GM18868 (cell line): ENCODE data around the gene SF3B3.
"Not testable (repeated sequence)": the region's sequence is repeated elsewhere in the genome, so short reads cannot be mapped to it uniquely, and the experiment has no call there.

Experiments used
- ATAC-seq: cut with Tn5 transposase; IDR thresholded peaks from one replicate; pipeline ENCODE4 v1.9.1; 2021; ENCODE audit warnings: mild to moderate bottlenecking, moderate library complexity; ENCODE audit not compliant: unreplicated experiment

SF3B3 gene

DNA sequence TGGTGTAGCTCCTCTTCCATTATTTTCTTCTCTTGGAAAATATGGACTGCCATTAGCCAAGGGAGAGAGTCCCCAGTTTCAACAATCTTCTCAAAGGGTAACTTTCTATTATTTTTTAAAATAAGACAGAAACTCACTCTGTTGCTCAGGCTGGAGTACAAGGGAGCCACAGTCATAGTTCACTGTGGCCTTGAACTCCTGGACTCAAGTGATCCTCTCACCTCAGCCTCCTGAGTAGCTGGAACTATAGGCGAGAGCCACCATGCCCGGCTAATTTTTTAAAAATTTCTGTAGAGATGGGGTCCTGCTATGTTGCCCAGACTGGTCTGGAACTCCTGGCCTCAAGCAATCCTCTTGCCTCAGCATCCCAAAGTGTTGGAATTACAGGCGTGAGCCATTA, 13.4 kb upstream of the SF3B3 start:
- ATAC-seq, result no peak

DNA sequence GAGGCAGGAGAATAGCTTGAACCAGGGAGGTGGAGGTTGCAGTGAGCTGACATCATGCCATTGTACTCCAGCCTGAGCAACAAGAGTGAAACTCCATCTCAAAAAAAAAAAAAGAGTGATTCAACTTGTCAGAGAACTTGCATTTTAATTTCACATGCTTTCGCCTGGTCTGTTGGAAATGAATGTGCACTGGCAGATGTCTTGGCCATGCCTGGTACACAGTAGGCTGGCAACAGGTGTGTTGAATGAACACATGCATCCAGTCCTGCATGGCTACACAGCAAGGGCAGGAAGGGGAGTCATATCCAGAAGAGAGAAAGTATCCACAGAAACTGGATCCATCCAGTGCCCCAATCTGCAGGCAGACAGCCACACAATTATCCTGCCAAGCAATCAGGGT, 11.8 kb upstream of the SF3B3 start:
- no peak for ATAC-seq

DNA sequence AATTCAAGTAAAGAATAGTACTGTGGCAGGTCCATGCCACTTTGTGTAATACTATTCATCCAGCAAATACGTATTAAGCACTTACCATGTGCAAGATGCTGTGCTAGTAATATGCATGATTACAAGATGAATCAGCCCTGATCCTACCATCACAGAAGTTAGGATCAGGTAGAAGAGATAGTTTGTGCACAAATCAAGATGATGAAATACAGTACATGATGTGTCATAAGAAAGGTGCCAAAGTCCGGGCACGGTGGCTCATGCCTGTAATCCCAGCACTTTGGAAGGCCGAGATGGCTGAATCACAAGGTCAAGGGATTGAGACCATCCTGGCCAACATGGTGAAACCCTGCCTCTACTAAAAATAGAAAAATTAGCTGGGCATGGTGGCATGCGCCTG, 11.2 kb upstream of the SF3B3 start:
- no peak for ATAC-seq

DNA sequence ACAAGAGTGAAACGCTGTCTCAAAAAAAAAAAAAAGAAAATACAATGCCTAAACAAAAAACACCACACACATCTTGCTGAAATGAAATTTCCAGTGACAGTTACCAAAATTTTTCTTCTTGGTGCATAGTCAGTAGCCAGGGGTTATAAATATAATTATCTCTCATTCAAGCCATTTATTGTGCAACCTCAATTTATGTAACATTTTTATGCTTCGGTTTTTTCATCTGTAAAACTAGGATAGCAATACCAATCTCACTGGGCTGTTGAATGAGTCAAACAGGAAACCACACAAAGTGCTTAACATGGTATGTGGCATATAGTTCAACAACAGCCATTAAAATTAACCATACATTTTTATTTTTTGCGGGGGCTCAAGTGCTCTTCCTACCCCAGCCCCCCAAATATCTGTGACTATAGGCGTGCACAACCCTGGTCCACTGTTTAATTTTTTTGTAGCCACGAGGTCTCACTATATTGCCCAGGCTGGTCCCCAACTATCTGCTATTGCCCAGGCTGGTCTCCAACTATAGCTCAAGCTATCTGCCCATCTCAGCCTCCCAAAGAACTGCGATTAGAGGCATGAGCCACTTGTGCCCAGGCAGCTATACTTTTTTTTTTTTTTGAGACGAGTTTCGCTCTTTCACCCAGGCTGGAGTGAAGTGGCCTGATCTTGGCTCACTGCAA, 2.9 kb upstream of the SF3B3 start:
- no peak for ATAC-seq

DNA sequence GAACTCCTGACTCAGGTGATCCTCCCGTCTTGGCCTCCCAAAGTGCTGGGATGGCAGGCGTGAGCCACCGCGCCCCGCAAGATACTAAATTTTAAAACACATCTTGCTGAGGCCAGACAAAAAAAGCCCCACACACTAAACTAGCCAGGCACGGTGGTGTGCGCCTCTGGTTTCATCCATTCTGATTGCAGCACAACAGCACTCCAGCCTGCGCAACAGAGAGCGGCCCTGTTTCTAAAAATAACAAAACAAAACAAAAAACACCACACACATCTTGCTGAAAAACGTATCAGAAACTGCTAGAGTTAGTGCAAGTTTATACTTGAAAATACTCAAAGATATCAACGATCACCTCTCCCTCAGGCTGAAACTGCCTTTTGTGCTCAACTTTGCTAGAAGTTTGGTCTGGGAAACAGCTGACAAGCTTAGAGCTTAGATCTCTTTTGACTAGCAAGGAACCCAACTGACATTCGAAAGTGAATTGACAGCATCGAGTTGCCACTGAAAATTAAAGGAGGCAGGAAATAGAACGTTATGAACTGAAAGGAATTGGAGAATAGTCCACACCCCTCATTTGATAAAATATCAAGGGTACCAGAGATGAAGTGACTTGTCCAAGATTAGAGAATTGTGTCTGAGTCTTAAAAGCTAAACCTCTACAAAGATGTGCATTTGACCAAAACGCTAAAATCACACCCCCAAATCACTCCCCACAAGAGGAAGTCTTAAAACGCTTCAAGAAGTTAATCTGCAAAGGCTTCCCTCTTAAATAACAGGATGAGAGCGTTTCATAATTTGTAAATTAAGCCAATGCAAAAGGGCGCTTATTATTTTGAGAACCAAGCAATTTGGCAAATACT, 1.2 kb upstream of the SF3B3 start:
- no peak for ATAC-seq

DNA sequence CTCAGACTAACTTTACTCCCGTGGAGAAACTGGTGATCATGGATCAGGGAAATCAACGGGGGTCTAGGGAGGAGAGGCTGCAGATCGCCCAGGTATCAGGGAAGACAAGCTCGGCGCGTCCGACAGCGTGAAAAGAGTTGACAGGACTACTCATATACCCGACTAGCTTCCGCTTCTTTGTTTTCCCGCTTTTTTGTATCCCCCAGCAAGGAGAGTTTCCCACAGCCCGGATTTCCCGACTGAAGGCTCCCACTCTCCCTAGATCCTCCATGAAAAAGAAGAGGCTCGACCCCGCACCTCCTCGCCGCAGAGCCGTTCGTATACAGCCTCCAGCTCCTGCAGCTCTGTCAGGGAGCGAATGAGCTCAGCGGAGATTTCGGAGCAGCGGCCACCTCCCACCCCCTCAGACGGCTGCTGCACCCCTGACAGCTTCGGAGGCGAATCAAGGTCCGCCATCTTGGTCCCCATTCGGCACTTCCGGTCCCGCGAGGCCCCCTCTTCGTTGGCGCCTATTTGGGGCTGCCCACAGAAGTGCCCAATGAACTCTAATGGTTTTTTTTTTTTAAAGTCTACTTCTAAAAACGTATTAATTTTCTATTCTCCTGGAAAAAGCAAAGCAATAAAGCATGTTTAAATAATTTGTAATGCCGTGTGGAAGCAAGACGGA, 407 bp upstream of the SF3B3 start, which contains the start of gene COG4:
COG4 (minus strand) TSS at position 479 of the 667 bp plus-strand sequence; CDS start at position 468, 11 bp downstream.
- ATAC-seq, result peak; percentile 65

DNA sequence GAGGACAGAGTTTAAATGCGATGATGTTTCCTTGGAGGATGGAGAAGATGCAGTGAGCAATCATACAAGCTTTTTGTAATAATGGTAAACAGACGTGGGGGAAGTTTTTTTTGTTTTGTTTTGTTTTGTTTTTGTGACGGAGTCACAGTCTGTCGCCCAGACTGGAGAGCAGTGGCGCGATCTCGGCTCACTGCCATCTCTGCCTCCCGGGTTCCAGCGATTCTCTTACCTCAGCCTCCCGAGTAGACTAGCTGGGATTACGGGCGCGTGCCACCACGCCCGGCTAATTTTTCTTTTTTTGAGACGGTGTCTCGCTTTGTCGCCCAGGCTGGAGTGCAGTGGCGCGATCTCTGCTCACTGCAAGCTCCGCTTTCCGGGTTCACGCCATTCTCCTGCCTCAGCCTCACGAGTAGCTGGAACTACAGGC, 796 bp downstream of the SF3B3 start:
- not testable (repeated sequence) for ATAC-seq

DNA sequence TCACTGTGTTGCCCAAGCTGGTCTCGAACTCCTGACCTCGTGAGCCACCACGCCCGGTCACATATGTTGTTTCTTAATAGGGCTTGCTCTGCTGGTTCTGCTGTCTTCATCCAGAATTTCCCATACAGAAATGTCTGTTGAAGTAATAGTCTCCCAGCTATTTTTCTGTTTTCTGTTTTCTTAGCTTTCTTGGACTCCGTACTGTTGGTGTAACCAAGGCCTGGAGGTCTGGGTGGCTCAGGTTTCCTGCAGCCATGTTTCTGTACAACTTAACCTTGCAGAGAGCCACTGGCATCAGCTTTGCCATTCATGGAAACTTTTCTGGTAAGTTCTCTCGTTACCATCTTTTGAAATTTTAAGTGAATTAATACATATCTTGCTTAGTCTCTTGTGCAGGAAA, 2.8 kb downstream of the SF3B3 start:
- ATAC-seq, result no peak

DNA sequence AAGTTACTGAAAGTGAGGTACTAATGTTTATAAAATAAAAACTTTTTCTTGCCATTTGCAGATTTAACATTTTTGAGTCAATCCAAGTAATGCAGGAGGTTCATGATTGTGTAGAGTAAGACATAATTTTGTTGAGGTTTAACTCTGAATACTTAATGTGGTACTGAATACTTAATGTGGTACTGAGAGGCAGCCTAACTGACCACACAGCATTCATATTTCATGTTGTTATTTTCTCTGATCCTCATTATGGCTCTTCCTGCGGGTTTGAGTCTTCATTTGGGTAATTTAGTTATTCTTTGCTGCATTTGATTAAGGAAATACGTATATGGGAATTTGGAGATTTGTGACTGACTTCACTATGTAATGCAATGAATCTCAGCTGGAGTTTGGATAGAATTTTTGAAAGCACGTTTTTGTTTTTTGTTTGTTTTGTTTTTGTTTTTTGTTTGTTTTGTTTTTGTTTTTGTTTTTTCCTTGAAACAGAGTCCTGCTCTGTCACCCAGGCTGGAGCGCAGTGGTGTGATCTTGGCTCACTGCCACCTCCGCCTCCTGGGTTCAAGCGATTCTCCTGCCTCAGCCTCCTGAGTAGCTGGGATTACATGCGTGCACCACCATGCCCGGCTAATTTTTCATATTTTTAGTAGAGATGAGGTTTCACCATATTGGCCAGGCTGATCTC, 3.8 kb downstream of the SF3B3 start:
- ATAC-seq, result no peak

DNA sequence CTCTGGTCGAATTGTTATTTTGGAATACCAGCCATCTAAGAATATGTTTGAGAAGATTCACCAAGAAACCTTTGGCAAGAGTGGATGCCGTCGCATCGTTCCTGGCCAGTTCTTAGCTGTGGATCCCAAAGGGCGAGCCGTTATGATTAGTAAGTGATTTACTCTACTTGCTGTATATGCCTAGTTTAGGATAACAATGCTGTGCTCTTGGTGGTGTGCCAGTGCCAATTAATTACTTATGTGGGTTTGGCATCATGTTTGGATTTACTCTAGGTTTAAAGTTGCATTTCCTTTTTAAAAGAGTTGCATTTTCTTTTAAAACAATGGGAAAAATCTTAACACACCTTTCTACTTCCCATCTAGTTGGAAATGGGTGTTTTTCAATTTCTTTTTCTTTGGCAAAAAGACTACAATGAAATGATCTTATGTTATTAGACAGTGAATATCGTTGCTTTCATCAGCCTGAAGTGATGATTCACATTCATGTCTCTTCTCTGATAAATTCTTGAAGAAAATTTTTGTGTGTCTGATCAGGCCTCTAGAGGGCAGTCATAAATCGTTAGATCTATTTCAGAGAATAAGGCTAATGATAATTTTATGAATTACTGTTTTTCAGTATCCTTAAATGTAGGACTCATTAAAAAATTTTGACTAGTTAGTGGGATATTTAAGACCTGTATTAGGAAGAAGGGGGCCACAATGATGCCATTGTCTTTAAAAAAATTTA, 5.6 kb downstream of the SF3B3 start:
- ATAC-seq, result no peak

DNA sequence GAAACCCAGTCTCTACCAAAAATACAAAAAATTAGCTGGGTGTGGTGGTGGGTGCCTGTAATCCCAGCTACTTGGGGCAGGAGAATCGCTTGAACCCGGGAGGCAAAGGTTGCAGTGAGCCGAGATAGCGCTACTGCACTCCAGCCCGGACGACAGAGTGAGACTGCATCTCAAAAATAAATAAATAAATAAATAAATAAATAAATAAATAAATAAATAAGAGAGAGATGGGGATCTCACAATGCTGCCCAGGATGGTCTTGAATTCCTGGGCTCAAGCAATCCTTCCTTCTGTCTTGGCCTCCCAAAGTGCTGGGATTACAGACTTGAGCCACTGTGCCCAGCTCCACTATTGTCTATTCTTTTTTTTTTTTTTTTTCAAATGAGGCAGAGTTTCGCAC, 6.3 kb downstream of the SF3B3 start:
- not testable (repeated sequence) for ATAC-seq

DNA sequence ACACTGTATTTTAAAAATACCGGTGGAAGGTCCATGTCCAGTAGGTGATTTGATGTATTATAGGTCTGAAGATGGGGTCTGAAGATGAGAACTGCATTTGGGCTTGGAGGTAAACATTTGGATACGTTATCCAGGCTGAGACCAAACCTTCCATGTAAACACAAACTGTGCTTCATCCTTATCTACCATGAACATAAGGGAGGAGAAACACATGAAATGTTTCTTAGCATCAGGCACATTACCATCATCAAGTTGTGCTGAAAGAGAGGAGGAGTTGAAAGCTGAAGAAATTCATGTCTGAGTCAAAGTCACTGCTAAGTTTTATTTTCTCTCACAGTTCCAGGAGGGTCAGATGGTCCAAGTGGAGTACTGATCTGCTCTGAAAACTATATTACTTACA, 11.4 kb downstream of the SF3B3 start:
- ATAC-seq, result no peak

DNA sequence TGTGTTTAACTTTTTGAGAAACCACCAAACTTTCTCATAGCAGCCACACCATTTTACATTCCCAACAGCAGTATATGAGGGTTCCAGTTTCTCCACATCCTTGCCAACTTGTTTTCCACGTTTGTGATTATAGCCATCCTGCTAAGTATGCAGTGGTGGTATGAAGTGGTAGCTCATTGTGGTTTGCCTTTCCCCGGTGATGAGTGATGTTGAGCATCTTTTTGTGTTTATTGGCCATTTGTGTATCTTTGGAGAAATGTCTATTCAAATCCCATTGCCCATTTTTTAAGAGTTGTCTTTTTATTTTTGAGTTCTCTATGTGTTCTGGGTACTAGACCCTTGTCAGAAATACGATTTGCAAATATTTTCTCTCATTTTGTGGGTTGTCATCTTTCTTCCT, 17.4 kb downstream of the SF3B3 start:
- ATAC-seq, result no peak

DNA sequence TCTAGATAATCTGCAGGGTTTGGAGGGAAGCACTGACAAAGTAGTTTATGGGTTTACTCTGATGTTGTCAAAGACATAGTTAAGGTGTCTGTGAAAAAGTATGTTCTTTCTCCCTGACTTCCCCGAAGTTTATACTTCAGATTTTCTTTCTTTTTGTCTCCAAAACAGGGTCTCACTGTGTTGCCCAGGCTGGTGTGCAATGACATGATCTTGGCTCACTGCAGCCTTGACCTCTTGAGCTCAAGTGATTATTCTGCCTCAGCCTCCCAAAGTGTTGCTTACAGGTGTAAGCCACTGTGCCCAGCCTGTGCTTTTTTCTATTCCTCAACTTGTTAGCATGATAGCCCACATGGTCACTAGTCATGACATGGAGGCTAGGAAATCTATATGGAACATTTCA, 20.9 kb downstream of the SF3B3 start:
- ATAC-seq, result no peak

DNA sequence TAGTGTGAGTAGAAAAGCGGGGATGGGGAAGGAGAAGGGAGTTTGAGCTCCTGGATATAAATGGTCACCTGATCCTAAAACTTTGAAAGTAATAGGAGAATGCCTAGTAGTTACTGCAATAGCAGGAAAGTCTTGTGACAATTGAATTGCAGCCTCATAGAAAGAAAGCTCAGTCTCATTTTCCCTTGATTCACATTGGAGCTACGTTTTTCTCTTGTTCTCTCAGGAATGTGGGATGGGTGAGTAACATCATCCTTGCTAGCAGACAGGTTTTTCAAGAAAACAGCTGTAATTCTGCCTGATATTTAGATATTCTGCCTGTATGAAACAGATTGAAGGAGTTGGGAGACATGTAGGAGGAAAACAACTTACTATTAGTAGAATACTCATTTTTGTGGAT, 25.3 kb downstream of the SF3B3 start:
- ATAC-seq, result no peak

DNA sequence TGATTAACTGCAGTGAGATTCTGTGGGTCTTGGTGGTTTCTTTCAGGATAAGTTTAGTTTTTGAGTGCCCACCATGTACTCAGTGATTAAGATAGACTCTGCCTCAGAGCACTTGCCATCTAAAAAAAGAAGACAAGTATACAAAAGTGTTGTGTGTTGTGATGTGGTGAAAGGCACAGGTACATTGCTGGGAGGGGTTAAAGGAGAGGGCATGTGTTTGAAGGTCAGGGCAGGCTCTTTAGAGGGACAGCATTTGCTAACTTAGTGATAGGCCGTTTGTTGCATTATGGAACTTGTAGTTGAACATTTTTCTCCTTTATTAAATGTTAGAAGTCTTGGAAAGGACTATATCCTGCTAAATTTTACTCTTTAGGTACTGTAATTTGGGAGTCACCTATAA, 26.5 kb downstream of the SF3B3 start:
- no peak for ATAC-seq

DNA sequence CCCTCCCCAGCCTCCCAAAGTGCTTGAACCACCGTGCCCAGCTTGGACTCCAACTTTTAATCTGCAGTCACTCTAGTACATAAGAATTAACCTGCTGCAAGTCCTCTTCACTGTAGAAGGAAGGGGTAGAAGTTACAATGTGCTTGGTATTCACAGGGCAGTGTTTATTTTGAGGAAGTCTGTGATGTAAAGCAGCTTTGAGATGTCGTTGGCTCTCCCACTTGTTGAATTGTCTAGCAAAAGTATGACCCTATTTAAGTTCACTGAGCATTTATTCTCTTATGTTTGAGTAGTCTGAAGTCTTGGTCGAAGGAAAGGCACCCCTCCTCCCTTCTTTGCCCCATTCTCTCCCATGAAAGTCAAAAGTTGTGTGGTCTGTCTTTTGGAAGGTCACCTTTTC, 28.2 kb downstream of the SF3B3 start:
- ATAC-seq, result no peak

DNA sequence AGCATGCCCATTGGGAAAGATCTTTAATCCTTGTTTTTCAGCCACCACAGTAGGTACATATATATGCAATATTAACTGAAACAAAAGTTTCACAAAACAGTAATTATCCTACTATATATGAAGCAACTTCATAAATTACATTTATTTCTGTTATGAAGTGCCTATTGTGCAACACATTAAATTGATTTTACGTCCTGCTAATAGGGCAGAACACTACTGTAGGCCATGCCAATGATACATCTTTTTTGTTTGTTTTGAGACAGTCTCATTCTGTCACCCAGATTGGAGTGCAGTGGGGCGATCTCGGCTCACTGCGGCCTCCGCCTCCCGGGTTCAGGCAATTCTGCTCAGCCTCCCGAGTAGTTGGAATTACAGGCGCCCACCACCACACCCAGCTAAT, 29.1 kb downstream of the SF3B3 start:
- ATAC-seq, result no peak

DNA sequence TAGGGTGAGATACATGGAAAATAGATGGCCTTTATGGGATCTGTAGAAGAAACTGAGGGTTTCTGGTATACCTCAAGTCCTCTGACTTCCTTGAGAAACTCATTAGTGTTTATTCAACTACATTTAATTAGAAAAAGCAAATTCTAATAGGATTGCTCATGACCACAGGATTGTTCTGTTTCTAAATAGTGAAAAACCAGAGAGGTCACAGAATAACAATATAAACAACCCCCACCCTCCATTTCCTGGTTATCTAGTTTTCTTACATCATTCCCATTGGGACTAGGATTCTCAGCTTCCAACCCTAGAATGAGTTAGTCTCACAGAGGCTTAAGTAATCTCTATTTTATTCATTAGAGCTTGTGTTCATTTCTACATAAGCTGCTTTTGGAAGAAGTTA, 30.0 kb downstream of the SF3B3 start:
- ATAC-seq, result no peak

DNA sequence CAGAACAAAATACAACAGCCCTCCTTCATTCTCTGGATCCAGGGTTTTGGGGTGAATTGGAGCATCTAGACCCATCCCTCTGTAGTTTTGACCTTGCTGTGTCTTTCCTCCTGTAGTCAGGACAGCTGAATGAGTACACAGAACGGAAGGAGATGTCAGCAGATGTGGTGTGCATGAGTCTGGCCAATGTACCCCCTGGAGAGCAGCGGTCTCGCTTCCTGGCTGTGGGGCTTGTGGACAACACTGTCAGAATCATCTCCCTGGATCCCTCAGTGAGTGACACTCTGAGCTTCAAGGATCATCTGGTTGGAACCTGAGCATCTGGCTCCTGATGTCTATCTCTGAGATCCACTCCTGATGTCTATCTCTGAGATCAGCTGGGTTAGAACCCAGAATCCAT, 32.4 kb downstream of the SF3B3 start:
- no peak for ATAC-seq

DNA sequence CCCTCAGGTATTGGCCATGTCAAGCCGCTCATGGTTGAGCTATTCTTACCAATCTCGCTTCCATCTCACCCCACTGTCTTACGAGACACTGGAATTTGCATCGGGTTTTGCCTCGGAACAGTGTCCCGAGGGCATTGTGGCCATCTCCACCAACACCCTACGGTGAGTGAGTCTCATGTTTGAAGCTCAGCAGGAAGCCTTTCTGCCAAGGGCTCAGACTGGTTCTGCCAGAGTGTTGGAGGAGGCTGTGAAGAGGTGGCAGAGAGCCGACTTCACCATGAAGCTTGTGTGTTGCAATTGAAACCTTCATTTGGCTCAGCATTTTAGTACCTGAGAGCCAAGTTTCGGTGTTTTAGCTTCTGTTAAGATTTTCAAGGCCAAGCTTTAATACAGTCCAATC, 38.0 kb downstream of the SF3B3 start:
- ATAC-seq, result no peak
